Neuronal stem cell (in vitro differentiated cells): ENCODE data around the gene SETX.
A peak's percentile ranks its signal among the peaks of the same experiment; 100 is the strongest.

ENCODE experiments used
- DNase-seq: peaks from one replicate; pipeline ENCODE4 v3.0.0-alpha.2; 2013; ENCODE audit warnings: low spot score
- H2AFZ ChIP-seq: one replicate; pipeline ENCODE4 v1.6.1; 2013; ENCODE audit warnings: mild to moderate bottlenecking, low read length, inconsistent platforms
- H2AK5ac ChIP-seq: 2 replicates; pipeline ENCODE4 v1.6.1; 2013; ENCODE audit warnings: low read depth, mild to moderate bottlenecking, inconsistent platforms, low read length, moderate library complexity, mixed read lengths
- H2BK120ac ChIP-seq: 2 replicates; pipeline ENCODE4 v1.6.1; 2013; ENCODE audit warnings: low read depth, mild to moderate bottlenecking, inconsistent platforms, low read length, moderate library complexity, mixed read lengths
- H2BK12ac ChIP-seq: one replicate; pipeline ENCODE4 v1.6.1; 2013; ENCODE audit warnings: low read length, inconsistent platforms
- H2BK15ac ChIP-seq: 2 replicates; pipeline ENCODE4 v1.6.1; 2013; ENCODE audit warnings: mild to moderate bottlenecking, low read length, inconsistent platforms, mixed read lengths
- H2BK5ac ChIP-seq: one replicate; pipeline ENCODE4 v1.6.1; 2013; ENCODE audit warnings: inconsistent platforms, mild to moderate bottlenecking, low read length, moderate library complexity
- H3K14ac ChIP-seq: one replicate; pipeline ENCODE4 v1.6.1; 2013; ENCODE audit warnings: low read length, inconsistent platforms
- H3K18ac ChIP-seq: 2 replicates; pipeline ENCODE4 v1.6.1; 2013; ENCODE audit warnings: low read length, inconsistent platforms
- H3K23ac ChIP-seq: 2 replicates; pipeline ENCODE4 v1.6.1; 2013; ENCODE audit warnings: low read depth, mild to moderate bottlenecking, mixed read lengths, low read length, inconsistent platforms; ENCODE audit not compliant: poor library complexity
- H3K27ac ChIP-seq: replicated peaks from 3 replicates; pipeline ENCODE4 v1.5.1; 2013; ENCODE audit warnings: low read length, inconsistent platforms
- H3K27me3 ChIP-seq, 3 experiments: 2 replicates each; pipeline ENCODE4 v1.6.1; 2013; ENCODE audit warnings: low read length in 3 of 3, mild to moderate bottlenecking in 2 of 3, inconsistent platforms in 1 of 3, low read depth in 1 of 3, mixed read lengths in 1 of 3, moderate library complexity in 1 of 3; ENCODE audit not compliant: control insufficient read depth in 3 of 3, insufficient read depth in 3 of 3
- H3K36me3 ChIP-seq, 2 donors: replicated peaks in 1 of 2; 2 replicates each; pipeline ENCODE4 v1.6.1; 2013; ENCODE audit warnings: low read length in 2 of 2; ENCODE audit not compliant: control insufficient read depth in 2 of 2, insufficient read depth in 2 of 2
- H3K4ac ChIP-seq: 2 replicates; pipeline ENCODE4 v1.6.1; 2013; ENCODE audit warnings: inconsistent platforms, mild to moderate bottlenecking, low read length, moderate library complexity
- H3K4me1 ChIP-seq, 2 donors: 1 replicate in 1 of 2; 2 replicates in 1 of 2; pipeline ENCODE4 v1.6.1; 2013; ENCODE audit warnings: low read length in 2 of 2, low read depth in 1 of 2; ENCODE audit not compliant: control insufficient read depth in 2 of 2, insufficient read depth in 1 of 2
- H3K4me2 ChIP-seq: one replicate; pipeline ENCODE4 v1.6.1; 2013; ENCODE audit warnings: mild to moderate bottlenecking, low read length, inconsistent platforms; ENCODE audit not compliant: insufficient read depth, poor library complexity, severe bottlenecking
- H3K4me3 ChIP-seq, 2 donors: 2 replicates each; pipeline ENCODE4 v1.5.1; 2013; ENCODE audit warnings: low read length in 2 of 2, mild to moderate bottlenecking in 2 of 2, inconsistent platforms in 1 of 2, moderate library complexity in 1 of 2
- H3K79me1 ChIP-seq: one replicate; pipeline ENCODE4 v1.6.1; 2013; ENCODE audit warnings: low read depth, mild to moderate bottlenecking, inconsistent platforms, low read length, moderate library complexity
- H3K9ac ChIP-seq: one replicate; pipeline ENCODE4 v1.6.1; 2013; ENCODE audit warnings: mild to moderate bottlenecking, low read depth, low read length, inconsistent platforms; ENCODE audit not compliant: poor library complexity
- H3K9me3 ChIP-seq, 2 donors: replicated peaks in 1 of 2; 2 replicates each; pipeline versions ENCODE3 to v1.6.1; 2013; ENCODE audit warnings: low read length in 2 of 2, mild to moderate bottlenecking in 2 of 2, inconsistent platforms in 1 of 2, low read depth in 1 of 2, mixed read lengths in 1 of 2, moderate library complexity in 1 of 2; ENCODE audit not compliant: control insufficient read depth in 2 of 2, insufficient read depth in 1 of 2
- H4K8ac ChIP-seq: one replicate; pipeline ENCODE4 v1.6.1; 2013; ENCODE audit warnings: low read depth, mild to moderate bottlenecking, inconsistent platforms, low read length, moderate library complexity
- H4K91ac ChIP-seq: one replicate; pipeline ENCODE4 v1.6.1; 2013; ENCODE audit warnings: low read length, low read depth, mild to moderate bottlenecking, inconsistent platforms; ENCODE audit not compliant: poor library complexity
- WGBS, 2 donors: extraction: QIAGEN DNeasy Blood & Tissue Kit; methylation state at CpG; one replicate each; pipeline ENCODE4 v1.1.7; 2013; ENCODE audit warnings: missing lambda C conversion rate in 2 of 2, mixed read lengths in 1 of 2; ENCODE audit not compliant: insufficient read length in 2 of 2, insufficient replicate concordance in 1 of 2; ENCODE audit errors: extremely low coverage in 2 of 2; 5-methylcytosine and 5-hydroxymethylcytosine counted together

SETX gene

DNA sequence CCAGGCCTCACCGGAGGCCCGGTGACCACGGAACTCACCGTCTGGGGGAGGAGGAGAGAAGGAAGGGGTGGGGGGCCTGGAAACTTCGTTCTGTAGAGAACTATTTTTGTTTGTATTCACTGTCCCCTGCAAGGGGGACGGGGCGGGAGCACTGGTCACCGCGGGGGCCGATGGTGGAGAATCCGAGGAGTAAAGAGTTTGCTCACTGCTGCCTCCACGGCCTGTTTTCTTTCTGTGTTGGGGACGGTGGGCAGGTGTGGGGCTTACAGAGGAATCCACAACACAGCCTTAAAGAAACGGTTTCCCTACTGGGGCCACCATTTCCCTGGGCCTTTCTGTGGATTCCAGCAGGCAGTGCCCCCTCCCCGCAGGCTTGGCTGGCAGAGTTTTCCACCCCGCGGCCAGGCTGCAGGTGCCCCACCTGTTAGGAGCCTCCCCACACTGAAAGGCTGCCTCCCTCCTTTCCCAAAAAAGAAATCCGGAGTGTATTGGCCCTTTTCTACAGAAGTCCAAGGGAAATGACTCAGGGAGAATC is 112.1 kb downstream of the SETX start:
- H3K18ac ChIP-seq, result no peak overlapping the region
- H3K14ac ChIP-seq, result no peak overlapping the region
- H3K9ac ChIP-seq, result peak overlapping the region; percentile 44
- H3K9me3 ChIP-seq, result no peaks in the 10 kb centered on the region
- H4K91ac ChIP-seq, result no peak overlapping the region
- H3K36me3 ChIP-seq, result no peaks in the 10 kb centered on the region
- no peak overlapping the region for H2BK5ac ChIP-seq
- no peak overlapping the region for H3K27ac ChIP-seq
- H3K23ac ChIP-seq, result peak overlapping the region; percentile 44
- peak overlapping the region; percentile 11 for H2AK5ac ChIP-seq
- H4K8ac ChIP-seq, result no peak overlapping the region
- peak overlapping the region; percentile 78 for H2AFZ ChIP-seq
- H2BK15ac ChIP-seq, result peak overlapping the region; percentile 81
- no peak for DNase-seq
- H3K4me3 ChIP-seq, result peak overlapping the region; percentile 47 to 83
- H2BK12ac ChIP-seq, result no peak overlapping the region
- no peak overlapping the region for H2BK120ac ChIP-seq
- peaks cover 1% of the 10 kb centered on the region for H3K79me1 ChIP-seq
- WGBS, 2 donors, result no CpG with 5 or more reads among the region's 18 CpGs
- peaks cover 0 to 90% (median 25%) of the 10 kb centered on the region in 3 experiments for H3K27me3 ChIP-seq
- peaks cover 9 to 12% of the 10 kb centered on the region in 2 donors for H3K4me1 ChIP-seq
- no peak overlapping the region for H3K4ac ChIP-seq
- H3K4me2 ChIP-seq, result peak overlapping the region; percentile 97

GRCh38 chr9:132241840-132242620 is 112.8 kb downstream of the SETX start:
- no peak overlapping the region for H2AK5ac ChIP-seq
- H2AFZ ChIP-seq, result peak overlapping the region; percentile 78
- H3K9me3 ChIP-seq, result no peaks in the 10 kb centered on the region
- H2BK5ac ChIP-seq, result peak overlapping the region; percentile 66
- peak overlapping the region; percentile 47 to 83 for H3K4me3 ChIP-seq
- peak overlapping the region; percentile 61 for H2BK120ac ChIP-seq
- H3K23ac ChIP-seq, result peak overlapping the region; percentile 91
- no peak overlapping the region for H3K27ac ChIP-seq
- no peak overlapping the region for H3K4ac ChIP-seq
- peak overlapping the region; percentile 56 for H3K14ac ChIP-seq
- no peak overlapping the region for H4K8ac ChIP-seq
- peak overlapping the region; percentile 97 for H3K4me2 ChIP-seq
- WGBS, 2 donors, result no CpG with 5 or more reads among the region's 81 CpGs
- peaks cover 0 to 95% (median 25%) of the 10 kb centered on the region in 3 experiments for H3K27me3 ChIP-seq
- peaks cover 9 to 12% of the 10 kb centered on the region in 2 donors for H3K4me1 ChIP-seq
- H4K91ac ChIP-seq, result no peak overlapping the region
- peak overlapping the region; percentile 94 for H2BK15ac ChIP-seq
- H3K36me3 ChIP-seq, result no peaks in the 10 kb centered on the region
- H3K18ac ChIP-seq, result peak overlapping the region; percentile 90
- DNase-seq, result no peak
- H3K79me1 ChIP-seq, result peaks cover 1% of the 10 kb centered on the region
- peak overlapping the region; percentile 41 for H2BK12ac ChIP-seq
- peak overlapping the region; percentile 91 for H3K9ac ChIP-seq

GRCh38 chr9:132241483-132241839 is 113.3 kb downstream of the SETX start:
- peaks cover 9 to 12% of the 10 kb centered on the region in 2 donors for H3K4me1 ChIP-seq
- peak overlapping the region; percentile 97 for H3K4me2 ChIP-seq
- H3K27me3 ChIP-seq, result peaks cover 0 to 95% (median 27%) of the 10 kb centered on the region in 3 experiments
- no peak overlapping the region for H3K4ac ChIP-seq
- H4K8ac ChIP-seq, result no peak overlapping the region
- no peak overlapping the region for H3K27ac ChIP-seq
- H2AK5ac ChIP-seq, result no peak overlapping the region
- H3K9me3 ChIP-seq, result no peaks in the 10 kb centered on the region
- H2BK120ac ChIP-seq, result peak overlapping the region; percentile 61
- peak overlapping the region; percentile 90 for H3K18ac ChIP-seq
- no peaks in the 10 kb centered on the region for H3K36me3 ChIP-seq
- H3K23ac ChIP-seq, result peak overlapping the region; percentile 91
- peak overlapping the region; percentile 56 for H3K14ac ChIP-seq
- WGBS, 2 donors, result no CpG with 5 or more reads among the region's 33 CpGs
- H2BK15ac ChIP-seq, result peak overlapping the region; percentile 94
- peak overlapping the region; percentile 91 for H3K9ac ChIP-seq
- DNase-seq, result no peak
- peak overlapping the region; percentile 66 for H2BK5ac ChIP-seq
- H4K91ac ChIP-seq, result no peak overlapping the region
- peak overlapping the region; percentile 47 to 83 for H3K4me3 ChIP-seq
- H2BK12ac ChIP-seq, result peak overlapping the region; percentile 41
- H3K79me1 ChIP-seq, result peaks cover 1% of the 10 kb centered on the region
- H2AFZ ChIP-seq, result peak overlapping the region; percentile 78

GRCh38 chr9:132240841-132241482 is 113.8 kb downstream of the SETX start:
- Histone ChIP-seq H3K79me1 (peaks cover 1% of the 10 kb centered on the region), H4K91ac (no peak overlapping the region), H2BK120ac (no peak overlapping the region), H3K36me3 (no peaks in the 10 kb centered on the region), H3K4ac (no peak overlapping the region), H3K4me3 (peak overlapping the region; percentile 47 to 83), H2BK5ac (peak overlapping the region; percentile 66), H3K9me3 (no peaks in the 10 kb centered on the region), H3K4me2 (peak overlapping the region; percentile 97), H3K27ac (no peak overlapping the region), H2BK12ac (peak overlapping the region; percentile 95), H3K18ac (peak overlapping the region; percentile 97), H2AK5ac (peak overlapping the region; percentile 88), H4K8ac (peak overlapping the region; percentile 97), H3K23ac (peak overlapping the region; percentile 91), H3K9ac (peak overlapping the region; percentile 82), H2BK15ac (peak overlapping the region; percentile 83), H2AFZ (peak overlapping the region; percentile 78), H3K4me1 (peaks cover 9 to 12% of the 10 kb centered on the region in 2 donors), H3K14ac (peak overlapping the region; percentile 31), H3K27me3 (peaks cover 0 to 90% (median 27%) of the 10 kb centered on the region in 3 experiments)
- peak; percentile 97 for DNase-seq
- WGBS, 2 donors, result no CpG with 5 or more reads among the region's 63 CpGs
